ENCODE results near the gene POLE4.

DNA sequence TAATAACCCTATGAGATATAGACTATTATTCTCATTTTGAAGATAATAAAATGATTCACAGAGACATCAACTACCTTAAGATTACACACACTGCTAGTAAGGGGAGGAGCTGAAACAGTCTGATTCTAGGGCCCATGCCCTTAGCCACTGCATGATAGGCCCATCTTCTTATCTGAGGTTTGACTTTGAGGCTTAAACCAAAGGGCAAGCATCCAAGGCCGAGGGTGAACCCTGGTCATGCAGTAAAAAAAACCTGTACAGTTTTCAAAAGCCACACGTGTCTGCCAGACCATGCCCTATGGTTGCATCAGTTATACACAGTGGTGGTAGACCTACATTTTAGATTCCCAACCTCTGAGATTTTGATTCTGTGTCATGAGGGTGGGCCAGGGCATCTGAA lies 44.8 kb downstream of the POLE4 start:
- TF ChIP-seq JUND (IDR thresholded peaks at IDR 0.05) (no peak), ZBTB33 (IDR thresholded peaks at IDR 0.05; ENCODE audit: borderline replicate concordance, low read depth) (no peak)
